AML-193 (cell line): ENCODE results near the gene OSTN.

Experiments used
- DNase-seq, 2 experiments: peaks; one replicate each; lab custom pipeline; 2025; lab: John Stamatoyannopoulos, UW

OSTN gene

GRCh38 chr3:191313296-191313695, 114.3 kb downstream of the OSTN start:
- no peak for DNase-seq

GRCh38 chr3:191314109-191314728, 115.2 kb downstream of the OSTN start:
- no peak for DNase-seq
